HUES48 (cell line): ENCODE measurements around the gene CPM.
A peak's percentile ranks its signal among the peaks of the same experiment; 100 is the strongest.
"Not testable (repeated sequence)": the region's sequence is repeated elsewhere in the genome, so short reads cannot be mapped to it uniquely, and the experiment has no call there.

ENCODE experiments used
- H3K27ac ChIP-seq: one replicate; pipeline ENCODE4 v1.7.0; 2013; ENCODE audit warnings: low read depth, low read length, inconsistent platforms
- H3K27me3 ChIP-seq: 2 replicates; pipeline ENCODE4 v1.6.1; 2013; ENCODE audit warnings: mild to moderate bottlenecking, low read length; ENCODE audit not compliant: control insufficient read depth, insufficient read depth
- H3K36me3 ChIP-seq: 2 replicates; pipeline ENCODE4 v1.6.1; 2013; ENCODE audit warnings: low read length; ENCODE audit not compliant: control insufficient read depth, insufficient read depth
- H3K4me1 ChIP-seq: 2 replicates; pipeline ENCODE4 v1.6.1; 2013; ENCODE audit warnings: mild to moderate bottlenecking, low read length; ENCODE audit not compliant: control insufficient read depth, insufficient read depth
- H3K4me3 ChIP-seq: 2 replicates; pipeline ENCODE4 v1.5.1; 2013; ENCODE audit warnings: mild to moderate bottlenecking, low read depth, low read length
- H3K9ac ChIP-seq: 2 replicates; pipeline ENCODE4 v1.6.1; 2013; ENCODE audit warnings: mild to moderate bottlenecking, low read depth, low read length, moderate library complexity
- H3K9me3 ChIP-seq: 2 replicates; pipeline ENCODE4 v1.6.1; 2013; ENCODE audit warnings: low read length; ENCODE audit not compliant: control insufficient read depth, insufficient read depth

CPM gene

GRCh38 chr12:68824131-68824530, 108.8 kb downstream of the CPM start:
- Histone ChIP-seq H3K27ac (no peak overlapping the region), H3K4me1 (no peaks in the 10 kb centered on the region)

GRCh38 chr12:68823696-68824095, 109.3 kb downstream of the CPM start:
- Histone ChIP-seq H3K36me3 (peaks cover 99% of the 10 kb centered on the region), H3K27me3 (no peaks in the 10 kb centered on the region), H3K4me1 (no peaks in the 10 kb centered on the region), H3K4me3 (no peak overlapping the region), H3K9ac (no peak overlapping the region), H3K27ac (no peak overlapping the region), H3K9me3 (no peaks in the 10 kb centered on the region)

More at GRCh38 chr12:68824131-68824530, 108.8 kb downstream of the CPM start:
- no peak overlapping the region for H3K4me3 ChIP-seq
- H3K27me3 ChIP-seq = no peaks in the 10 kb centered on the region
- peaks cover 99% of the 10 kb centered on the region for H3K36me3 ChIP-seq
- no peaks in the 10 kb centered on the region for H3K9me3 ChIP-seq
- H3K9ac ChIP-seq = no peak overlapping the region

- no peaks in the 10 kb centered on the region for H3K27me3 ChIP-seq
- no peak overlapping the region for H3K9ac ChIP-seq
- no peaks in the 10 kb centered on the region for H3K9me3 ChIP-seq
- H3K27ac ChIP-seq = no peak overlapping the region
- peaks cover 97% of the 10 kb centered on the region for H3K36me3 ChIP-seq
- no peak overlapping the region for H3K4me3 ChIP-seq
- no peaks in the 10 kb centered on the region for H3K4me1 ChIP-seq
Observed at GRCh38 chr12:68821357-68822188, 111.4 kb downstream of the CPM start.

- H3K27ac ChIP-seq, H3K27me3 ChIP-seq, H3K9me3 ChIP-seq, H3K9ac ChIP-seq, H3K4me1 ChIP-seq, H3K4me3 ChIP-seq: not testable (repeated sequence)
- H3K36me3 ChIP-seq = peaks cover 97% of the 10 kb centered on the region
Observed at GRCh38 chr12:68819481-68819880, 113.5 kb downstream of the CPM start.

- Histone ChIP-seq H3K9ac (no peak overlapping the region), H3K36me3 (peaks cover 96% of the 10 kb centered on the region), H3K4me3 (no peak overlapping the region), H3K27me3 (no peaks in the 10 kb centered on the region), H3K9me3 (no peaks in the 10 kb centered on the region), H3K27ac (no peak overlapping the region), H3K4me1 (no peaks in the 10 kb centered on the region)
Observed at GRCh38 chr12:68815928-68816800, 116.8 kb downstream of the CPM start.

- Histone ChIP-seq H3K4me3 (no peak overlapping the region), H3K27me3 (no peaks in the 10 kb centered on the region), H3K27ac (no peak overlapping the region), H3K9ac (no peak overlapping the region), H3K36me3 (peaks cover 93% of the 10 kb centered on the region), H3K4me1 (no peaks in the 10 kb centered on the region), H3K9me3 (no peaks in the 10 kb centered on the region)
Observed at GRCh38 chr12:68815232-68815927, 117.6 kb downstream of the CPM start.

GRCh38 chr12:68814490-68815231, 118.3 kb downstream of the CPM start:
- H3K27me3 ChIP-seq = no peaks in the 10 kb centered on the region
- no peak overlapping the region for H3K9ac ChIP-seq
- H3K36me3 ChIP-seq = peaks cover 92% of the 10 kb centered on the region
- no peak overlapping the region for H3K4me3 ChIP-seq
- no peak overlapping the region for H3K27ac ChIP-seq
- H3K4me1 ChIP-seq = no peaks in the 10 kb centered on the region
- H3K9me3 ChIP-seq = no peaks in the 10 kb centered on the region

GRCh38 chr12:68813242-68813593, 119.8 kb downstream of the CPM start:
- no peak overlapping the region for H3K27ac ChIP-seq

GRCh38 chr12:68812553-68813241, 120.3 kb downstream of the CPM start:
- Histone ChIP-seq H3K27me3 (no peaks in the 10 kb centered on the region), H3K36me3 (peaks cover 78% of the 10 kb centered on the region), H3K9ac (peak overlapping the region; percentile 5; the same call in 1 of the 2 replicates), H3K4me1 (no peaks in the 10 kb centered on the region), H3K27ac (no peak overlapping the region), H3K4me3 (peak overlapping the region; percentile 11), H3K9me3 (no peaks in the 10 kb centered on the region)

More at GRCh38 chr12:68813242-68813593, 119.8 kb downstream of the CPM start:
- Histone ChIP-seq H3K36me3 (peaks cover 84% of the 10 kb centered on the region), H3K9ac (no peak overlapping the region), H3K9me3 (no peaks in the 10 kb centered on the region), H3K4me1 (no peaks in the 10 kb centered on the region), H3K4me3 (no peak overlapping the region), H3K27me3 (no peaks in the 10 kb centered on the region)

GRCh38 chr12:68811573-68811972, 121.4 kb downstream of the CPM start:
- H3K9ac ChIP-seq = not testable (repeated sequence)

More at GRCh38 chr12:68811573-68811972, 121.4 kb downstream of the CPM start:
- peak overlapping the region; percentile 41; the same call in 1 of the 2 replicates for H3K4me3 ChIP-seq
- H3K27me3 ChIP-seq, H3K27ac ChIP-seq, H3K4me1 ChIP-seq, H3K9me3 ChIP-seq: not testable (repeated sequence)
- peaks cover 70% of the 10 kb centered on the region for H3K36me3 ChIP-seq
